ENCODE measurements around the gene NUP214.
"Not testable (repeated sequence)": the region's sequence is repeated elsewhere in the genome, so short reads cannot be mapped to it uniquely, and the experiment has no call there.

Gene NUP214

GRCh38 chr9:131193051-131193450, 67.7 kb downstream of the NUP214 start:
- DNase-seq (ENCODE audit: low spot score): no peak

DNA sequence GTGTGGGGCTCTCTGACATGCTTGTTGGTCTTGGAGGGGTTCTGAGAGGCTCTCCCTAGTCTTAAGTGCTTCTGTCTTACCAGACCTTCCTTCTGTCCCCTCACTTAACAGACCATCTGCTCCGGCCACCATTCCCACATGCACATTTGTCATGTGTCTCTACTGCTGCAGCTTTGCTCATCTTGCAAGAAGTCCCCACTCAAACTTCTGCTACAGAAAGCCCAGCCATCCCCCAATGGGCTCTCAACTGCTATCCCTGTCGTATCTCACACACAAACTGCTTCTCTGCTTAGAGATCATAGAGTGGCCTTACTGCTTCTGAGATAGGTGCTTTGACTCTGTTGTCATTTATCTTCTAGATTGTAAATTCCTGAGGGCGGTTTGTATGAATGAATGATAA, 69.4 kb downstream of the NUP214 start:
- no peak for DNase-seq (ENCODE audit: low spot score)

- DNase-seq (ENCODE audit: low spot score): no peak
Measured at GRCh38 chr9:131197160-131197911, 72.0 kb downstream of the NUP214 start.

GRCh38 chr9:131198041-131198715, 72.8 kb downstream of the NUP214 start:
- DNase-seq (ENCODE audit: low spot score): no peak

DNA sequence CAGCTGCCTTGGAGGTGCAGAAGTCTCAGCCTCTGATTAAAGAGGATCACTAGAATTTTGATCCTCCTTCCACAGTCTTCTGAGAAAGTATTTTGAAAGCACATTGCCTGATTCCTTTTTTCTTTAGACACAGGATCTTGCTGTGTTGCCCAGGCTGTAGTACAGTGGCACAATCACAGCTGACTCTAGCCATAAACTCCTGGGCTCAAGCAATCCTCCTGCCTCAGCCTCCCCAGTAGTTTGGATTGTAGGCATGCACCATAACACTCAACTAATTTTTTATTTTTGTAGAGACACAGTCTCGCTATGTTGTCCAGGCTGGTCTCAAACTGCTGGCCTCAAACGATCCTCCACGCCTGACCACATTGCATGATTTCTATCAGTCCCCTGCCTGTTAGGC, 76.5 kb downstream of the NUP214 start:
- no peak for DNase-seq (ENCODE audit: low spot score)

DNA sequence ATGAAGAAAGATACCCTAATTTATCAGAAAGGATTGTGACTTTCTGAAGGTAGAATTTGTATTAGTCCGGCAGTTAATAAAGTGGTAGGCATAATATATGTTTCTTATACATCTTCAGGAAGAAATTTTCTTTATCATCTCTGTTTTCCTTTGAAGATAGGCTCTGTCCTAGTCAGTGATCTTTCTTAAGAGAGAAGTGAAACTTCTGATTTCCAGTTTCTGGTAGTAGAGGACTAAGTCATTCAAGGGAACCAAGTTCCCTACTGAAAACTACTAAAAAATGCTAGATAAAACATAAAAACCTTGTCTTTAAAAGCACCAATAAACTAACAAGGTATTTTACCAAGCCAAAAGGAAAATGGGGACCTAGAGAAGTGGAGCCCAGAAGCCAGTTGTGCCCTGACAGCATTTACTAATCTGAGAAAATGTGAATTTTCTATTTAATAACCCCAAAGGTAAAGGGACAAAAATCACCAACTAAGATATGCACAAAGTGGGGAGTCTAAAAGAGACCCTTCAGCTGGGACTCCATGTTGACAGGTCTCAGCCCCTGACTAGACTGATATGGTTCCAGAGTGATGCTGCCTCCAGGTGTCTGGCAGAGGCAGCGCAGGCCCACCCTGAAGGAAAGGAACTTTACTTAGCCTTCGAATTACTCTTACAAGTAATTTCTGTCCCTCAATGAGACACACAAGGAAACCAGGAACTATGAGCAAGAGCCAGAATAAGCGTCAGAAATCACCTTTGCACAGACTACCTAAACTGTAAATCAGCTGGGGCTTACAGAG, 78.2 kb downstream of the NUP214 start:
- DNase-seq (ENCODE audit: low spot score): no peak

DNA sequence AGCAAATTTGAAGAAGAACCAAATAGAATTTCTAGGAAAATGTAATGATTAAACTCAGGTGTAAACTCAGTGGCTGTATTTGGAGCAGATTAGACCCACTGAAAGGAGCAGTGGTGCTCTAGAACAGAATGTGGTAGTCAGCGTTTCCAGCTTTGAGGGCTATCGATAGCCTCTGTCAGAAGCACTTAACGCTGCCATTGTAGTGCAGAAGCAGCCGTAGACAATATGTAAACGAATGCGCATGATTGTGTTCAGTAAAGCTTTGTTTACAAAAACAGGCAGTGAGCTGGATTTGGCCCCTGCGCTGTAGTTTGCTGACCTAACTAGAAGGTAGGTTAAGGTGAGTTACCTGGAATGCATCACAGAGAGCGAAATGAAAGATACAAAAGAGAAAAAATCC, 78.9 kb downstream of the NUP214 start:
- no peak for DNase-seq (ENCODE audit: low spot score)

GRCh38 chr9:131206495-131206894, 81.1 kb downstream of the NUP214 start:
- no peak for DNase-seq (ENCODE audit: low spot score)

DNA sequence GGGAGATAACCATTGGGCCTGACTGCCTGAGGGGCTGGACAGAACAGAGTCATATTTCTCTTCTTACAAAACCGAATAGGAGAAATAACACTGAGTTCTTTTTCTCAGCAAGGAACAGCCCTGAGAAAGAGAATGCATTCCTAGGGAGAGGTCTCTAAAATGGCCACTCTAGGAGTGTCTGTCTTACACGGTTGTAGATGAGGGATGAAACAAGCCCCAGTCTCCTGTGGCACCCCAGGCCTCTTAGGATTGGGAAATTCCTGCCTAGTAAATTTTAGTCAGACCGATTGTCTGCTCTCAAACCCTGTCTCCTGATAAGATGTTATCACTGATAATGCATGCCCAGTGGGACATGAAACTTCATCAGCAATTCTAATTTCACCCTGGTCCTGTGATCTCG, 86.5 kb downstream of the NUP214 start:
- not testable (repeated sequence) for DNase-seq (ENCODE audit: low spot score)

DNA sequence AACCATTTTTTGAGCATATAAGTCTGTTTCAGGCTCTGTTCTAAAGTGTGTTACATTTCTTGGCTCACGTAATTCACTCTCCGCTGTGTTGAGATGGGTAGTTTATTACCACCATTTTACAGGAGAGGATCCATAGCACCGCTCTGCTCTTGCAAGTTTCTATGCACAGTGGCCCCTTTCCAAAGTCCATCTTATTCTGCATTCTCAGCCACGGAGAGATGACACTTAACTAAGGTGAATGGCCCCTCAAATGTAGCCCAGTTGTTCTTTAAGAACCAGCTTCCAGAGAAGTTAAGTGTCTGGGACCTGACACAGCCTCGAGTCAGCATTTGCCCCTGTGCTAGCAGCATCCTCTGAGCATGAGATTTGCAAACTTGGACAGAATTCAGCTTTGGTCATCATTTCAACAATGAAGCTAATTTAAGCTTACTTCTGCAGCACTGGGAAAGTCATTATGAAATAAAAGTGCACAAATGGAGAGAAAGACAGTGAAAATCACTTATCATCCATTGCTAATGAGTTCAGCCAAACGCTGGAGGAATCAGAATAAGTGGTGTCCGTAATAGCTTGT, 89.0 kb downstream of the NUP214 start:
- DNase-seq (ENCODE audit: low spot score): no peak

- DNase-seq (ENCODE audit: low spot score): no peak
Measured at GRCh38 chr9:131214876-131215275, 89.5 kb downstream of the NUP214 start.

GRCh38 chr9:131216806-131217205, 91.4 kb downstream of the NUP214 start:
- DNase-seq (ENCODE audit: low spot score): no peak

DNA sequence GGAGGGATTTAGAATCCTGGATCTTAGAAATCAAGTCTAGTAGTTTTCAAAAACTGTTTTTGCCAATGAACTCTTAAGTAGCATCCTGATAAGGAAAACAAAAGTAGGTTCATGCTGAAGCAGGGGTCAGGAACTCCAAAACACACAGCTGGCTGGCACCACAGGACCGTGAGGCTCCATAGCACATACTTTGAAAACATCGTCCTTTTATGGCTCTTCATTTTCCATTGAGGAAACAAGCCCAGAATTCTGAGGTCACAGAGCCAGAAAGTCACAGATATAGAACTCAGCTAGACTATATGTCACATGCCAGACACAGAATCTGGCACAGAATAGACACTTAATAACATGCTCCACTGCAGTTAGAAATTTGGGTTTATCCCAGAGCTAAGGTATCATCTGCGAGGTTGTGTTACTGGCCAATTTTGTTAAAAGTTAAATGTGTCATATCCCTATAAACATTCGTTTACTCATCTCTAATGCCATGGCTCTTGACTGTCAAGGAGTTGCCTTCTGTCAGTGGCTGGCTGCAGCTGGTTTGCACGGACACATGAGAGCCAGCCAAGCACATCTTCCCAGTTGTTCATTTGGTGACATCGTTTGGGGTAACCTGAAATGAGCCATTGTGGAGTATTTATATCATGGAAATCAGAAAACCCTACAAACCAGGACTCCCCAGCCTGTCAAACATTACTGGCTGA, 92.1 kb downstream of the NUP214 start:
- no peak for DNase-seq (ENCODE audit: low spot score)

DNA sequence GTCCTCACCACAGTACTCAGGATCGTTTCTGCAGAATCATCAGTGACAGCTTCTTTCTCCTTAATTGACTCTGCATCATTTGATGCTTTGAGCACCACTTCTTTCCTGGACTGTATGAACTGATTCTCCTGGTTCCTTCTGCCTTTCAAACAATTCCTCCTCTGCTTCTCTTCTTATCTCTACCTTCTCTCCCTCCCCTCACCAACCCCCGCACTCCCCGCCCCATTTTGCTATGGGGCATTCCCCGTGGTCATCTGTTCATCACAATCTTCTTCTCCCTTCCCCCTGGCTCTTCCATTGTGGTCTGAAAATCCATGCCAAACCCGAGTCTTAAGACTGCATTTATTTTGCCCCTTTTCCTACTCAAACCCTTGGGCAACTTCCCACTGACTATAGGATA, 93.0 kb downstream of the NUP214 start:
- DNase-seq (ENCODE audit: low spot score): no peak

GRCh38 chr9:131220485-131220884, 95.1 kb downstream of the NUP214 start:
- no peak for DNase-seq (ENCODE audit: low spot score)

GRCh38 chr9:131222460-131222859, 97.1 kb downstream of the NUP214 start:
- DNase-seq (ENCODE audit: low spot score): no peak

GRCh38 chr9:131226226-131226625, 100.8 kb downstream of the NUP214 start:
- no peak for DNase-seq (ENCODE audit: low spot score)

DNA sequence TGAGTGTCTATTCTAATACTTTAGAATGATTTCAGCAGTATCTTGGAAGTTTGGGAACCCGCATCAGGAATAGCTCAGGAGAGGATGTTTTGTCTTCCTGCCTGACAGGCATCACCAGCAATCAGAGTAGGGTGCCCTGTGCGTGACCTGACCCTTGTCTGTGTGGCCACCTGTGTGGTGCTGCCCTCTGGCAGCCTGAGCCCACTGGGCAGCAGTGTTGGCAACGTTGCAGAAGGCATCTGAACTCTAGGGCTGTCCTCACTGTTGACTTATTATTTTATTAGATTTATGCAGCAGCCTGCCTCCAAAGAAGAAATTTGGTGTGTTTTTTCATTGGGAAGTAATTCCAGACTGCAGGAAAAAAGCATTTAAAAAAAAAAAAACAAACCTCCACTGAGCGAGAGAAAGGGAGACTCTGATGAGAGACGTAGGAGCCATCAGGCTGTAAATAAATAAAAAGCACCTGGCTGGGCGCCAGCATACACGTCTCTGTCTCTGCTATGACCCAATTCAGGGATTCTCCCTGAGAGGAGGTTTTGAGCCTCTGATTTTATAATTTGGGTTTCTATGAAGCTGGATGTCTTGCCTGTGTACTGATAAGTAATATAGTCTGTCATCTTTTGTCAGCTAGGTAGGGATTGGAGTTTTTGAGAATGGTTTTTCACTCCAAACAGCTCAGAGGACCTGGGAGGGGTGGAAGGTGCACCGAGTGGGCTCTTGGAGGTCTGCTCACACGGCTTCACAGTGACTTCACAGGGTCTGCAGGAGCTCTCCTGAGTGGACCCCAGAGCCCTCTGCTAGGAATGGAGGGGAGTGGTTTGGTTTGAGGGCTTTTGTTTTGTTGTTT, 101.9 kb downstream of the NUP214 start:
- DNase-seq (ENCODE audit: low spot score): no peak

- DNase-seq (ENCODE audit: low spot score): no peak
Measured at GRCh38 chr9:131227959-131228460, 102.6 kb downstream of the NUP214 start.

DNA sequence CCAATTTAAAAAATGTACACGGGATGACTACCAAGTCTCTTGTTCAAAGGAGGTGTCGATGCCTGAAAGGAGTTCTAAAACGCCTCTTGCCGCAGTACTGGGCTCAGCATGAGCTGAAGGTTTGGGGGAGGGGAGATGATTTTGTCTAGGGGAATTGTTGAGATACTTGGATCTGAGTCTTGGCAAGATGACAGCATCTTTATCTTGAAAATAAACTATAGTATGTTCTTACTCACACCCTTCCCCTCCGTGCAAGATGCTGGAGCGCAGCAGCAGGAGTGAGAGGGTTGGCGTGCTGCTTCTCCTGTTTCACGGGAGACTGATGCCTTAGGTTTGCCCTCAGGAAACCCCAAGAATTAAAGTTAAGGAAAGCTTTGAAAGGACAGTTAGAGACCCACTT, 103.6 kb downstream of the NUP214 start:
- no peak for DNase-seq (ENCODE audit: low spot score)

- no peak for DNase-seq (ENCODE audit: low spot score)
Measured at GRCh38 chr9:131233556-131233955, 108.2 kb downstream of the NUP214 start.
